GM21360 (cell line): ENCODE results near the gene HYAL2.
A peak's percentile ranks its signal among the peaks of the same experiment; 100 is the strongest.
"Not testable (repeated sequence)": the region's sequence is repeated elsewhere in the genome, so short reads cannot be mapped to it uniquely, and the experiment has no call there.

ENCODE experiments used
- ATAC-seq: cut with Tn5 transposase; IDR thresholded peaks from one replicate; pipeline ENCODE4 v1.9.1; 2021; ENCODE audit warnings: mild to moderate bottlenecking, moderate library complexity; ENCODE audit not compliant: unreplicated experiment

The HYAL2 gene

GRCh38 chr3:50272911-50273688, 49.4 kb downstream of the HYAL2 start:
- ATAC-seq: peak; percentile 70

- not testable (repeated sequence) for ATAC-seq
Observed at GRCh38 chr3:50272538-50272910, 50.0 kb downstream of the HYAL2 start.

- no peak for ATAC-seq
Observed at GRCh38 chr3:50271314-50271936, 51.1 kb downstream of the HYAL2 start.

GRCh38 chr3:50270422-50271224, 51.9 kb downstream of the HYAL2 start:
- no peak for ATAC-seq

- no peak for ATAC-seq
Observed at GRCh38 chr3:50269977-50270413, 52.5 kb downstream of the HYAL2 start.

GRCh38 chr3:50269460-50269859, 53.1 kb downstream of the HYAL2 start:
- ATAC-seq: no peak

- ATAC-seq: no peak
Observed at GRCh38 chr3:50268703-50269451, 53.7 kb downstream of the HYAL2 start, which contains the start of gene SEMA3B. TSS of gene SEMA3B (plus strand) at chr3:50269147. CDS start at chr3:50269241, 94 bp downstream.

- ATAC-seq: no peak
Observed at GRCh38 chr3:50268276-50268675, 54.3 kb downstream of the HYAL2 start.
